Ishikawa (cell line): ENCODE measurements around the gene NFE2L1.

Experiments used
- CEBPB ChIP-seq: IDR thresholded peaks from 2 replicates; pipeline ENCODE4 v1.6.1; 2012
- CREB1 ChIP-seq: IDR thresholded peaks from 2 replicates; pipeline ENCODE4 v1.6.1; 2012; ENCODE audit warnings: low read depth
- EGR1 ChIP-seq: IDR thresholded peaks from 2 replicates; pipeline ENCODE4 v1.6.1; 2012
- EP300 ChIP-seq: IDR thresholded peaks from 2 replicates; pipeline ENCODE4 v1.6.1; 2012; ENCODE audit warnings: borderline replicate concordance
- FOXM1 ChIP-seq: IDR thresholded peaks from 2 replicates; pipeline ENCODE4 v1.6.1; 2012; ENCODE audit warnings: low read depth, borderline replicate concordance
- MAX ChIP-seq: IDR thresholded peaks from 2 replicates; pipeline ENCODE4 v1.6.1; 2012
- NFIC ChIP-seq: IDR thresholded peaks from 2 replicates; pipeline ENCODE4 v1.6.1; 2012
- RAD21 ChIP-seq: IDR thresholded peaks from 2 replicates; pipeline ENCODE4 v1.6.1; 2012; ENCODE audit warnings: low read depth
- REST ChIP-seq: IDR thresholded peaks from 2 replicates; pipeline ENCODE4 v1.6.1; 2012; ENCODE audit warnings: low read depth, mild to moderate bottlenecking
- TAF1 ChIP-seq: IDR thresholded peaks from 2 replicates; pipeline ENCODE4 v1.6.1; 2012; ENCODE audit warnings: low read depth, mild to moderate bottlenecking
- TCF12 ChIP-seq: IDR thresholded peaks from 2 replicates; pipeline ENCODE4 v1.6.1; 2012; ENCODE audit warnings: low read depth
- TEAD4 ChIP-seq: IDR thresholded peaks from 2 replicates; pipeline ENCODE4 v1.6.1; 2012
- USF1 ChIP-seq: IDR thresholded peaks from 2 replicates; pipeline ENCODE4 v1.6.1; 2012
- YY1 ChIP-seq: IDR thresholded peaks from 2 replicates; pipeline ENCODE4 v1.6.1; 2012; ENCODE audit warnings: low read depth
- ZBTB7A ChIP-seq: IDR thresholded peaks from 2 replicates; pipeline ENCODE4 v1.6.1; 2012; ENCODE audit warnings: low read depth

Gene NFE2L1

GRCh38 chr17:48058393-48059124 is 10.4 kb downstream of the NFE2L1 start:
- TF ChIP-seq TEAD4 (no peak), CREB1 (no peak)

- no peak for TF ChIP-seq YY1
- no peak for TF ChIP-seq USF1
- no peak for TF ChIP-seq TEAD4
- no peak for TF ChIP-seq FOXM1
- TF ChIP-seq ZBTB7A = no peak
- no peak for TF ChIP-seq RAD21
- no peak for TF ChIP-seq EP300
- no peak for TF ChIP-seq CEBPB
- TF ChIP-seq REST = no peak
- no peak for TF ChIP-seq TCF12
- TF ChIP-seq MAX = no peak
- no peak for TF ChIP-seq CREB1
- no peak for TF ChIP-seq NFIC
- no peak for TF ChIP-seq TAF1
- no peak for TF ChIP-seq EGR1
These were observed 11.0 kb downstream of the NFE2L1 start for GRCh38 chr17:48059125-48059668.

GRCh38 chr17:48060249-48060648 is 12.1 kb downstream of the NFE2L1 start:
- no peak for TF ChIP-seq TAF1

GRCh38 chr17:48062273-48062672 is 14.1 kb downstream of the NFE2L1 start:
- TF ChIP-seq CEBPB = no peak
- TF ChIP-seq RAD21 = no peak
- TF ChIP-seq TEAD4 = no peak
- TF ChIP-seq ZBTB7A = no peak
- no peak for TF ChIP-seq TCF12
- TF ChIP-seq EGR1 = no peak

GRCh38 chr17:48064638-48065037 is 16.5 kb downstream of the NFE2L1 start:
- no peak for TF ChIP-seq REST
- TF ChIP-seq YY1 = no peak
- TF ChIP-seq USF1 = no peak
- TF ChIP-seq TEAD4 = no peak
- TF ChIP-seq ZBTB7A = no peak
- no peak for TF ChIP-seq NFIC
- no peak for TF ChIP-seq EGR1
- TF ChIP-seq CREB1 = no peak
- no peak for TF ChIP-seq EP300
- no peak for TF ChIP-seq FOXM1
- TF ChIP-seq RAD21 = no peak
- no peak for TF ChIP-seq TAF1
- no peak for TF ChIP-seq CEBPB
- no peak for TF ChIP-seq TCF12
- TF ChIP-seq MAX = no peak

- no peak for TF ChIP-seq CEBPB
- no peak for TF ChIP-seq ZBTB7A
- no peak for TF ChIP-seq EGR1
- TF ChIP-seq FOXM1 = no peak
- TF ChIP-seq RAD21 = no peak
- TF ChIP-seq TCF12 = no peak
- TF ChIP-seq TAF1 = no peak
- no peak for TF ChIP-seq CREB1
- no peak for TF ChIP-seq EP300
These were observed 18.0 kb downstream of the NFE2L1 start for GRCh38 chr17:48066192-48066591.
